HUDEP-2 (cell line): ENCODE results near the gene TPK1.
A peak's percentile ranks its signal among the peaks of the same experiment; 100 is the strongest.

Experiments
- DNase-seq, 76 experiments: peaks; one replicate each; lab custom pipeline; 2025; ENCODE audit not compliant: unreplicated experiment in 76 of 76; lab: John Stamatoyannopoulos, UW

TPK1 gene

GRCh38 chr7:144489504-144489903 lies 346.3 kb downstream of the TPK1 start:
- DNase-seq: no peak

GRCh38 chr7:144488977-144489376 lies 346.9 kb downstream of the TPK1 start:
- no peak for DNase-seq

GRCh38 chr7:144487901-144488300 lies 348.0 kb downstream of the TPK1 start:
- no peak for DNase-seq

GRCh38 chr7:144484445-144484844 lies 351.4 kb downstream of the TPK1 start:
- DNase-seq: no peak

- no peak for DNase-seq
Measured at GRCh38 chr7:144483189-144483588, 352.7 kb downstream of the TPK1 start.

GRCh38 chr7:144481833-144482232 lies 354.0 kb downstream of the TPK1 start:
- no peak for DNase-seq

GRCh38 chr7:144477348-144477747 lies 358.5 kb downstream of the TPK1 start:
- DNase-seq: no peak

GRCh38 chr7:144474800-144475615 lies 360.8 kb downstream of the TPK1 start:
- DNase-seq: no peak

GRCh38 chr7:144474363-144474762 lies 361.5 kb downstream of the TPK1 start:
- DNase-seq: no peak

GRCh38 chr7:144473908-144474307 lies 361.9 kb downstream of the TPK1 start:
- DNase-seq: no peak

- no peak for DNase-seq
Measured at GRCh38 chr7:144470078-144470477, 365.8 kb downstream of the TPK1 start.

GRCh38 chr7:144468990-144469732 lies 366.7 kb downstream of the TPK1 start:
- DNase-seq: no peak

- DNase-seq: no peak
Measured at GRCh38 chr7:144459635-144460034, 376.2 kb downstream of the TPK1 start.

- DNase-seq: no peak
Measured at GRCh38 chr7:144455040-144455404, 380.8 kb downstream of the TPK1 start.

- DNase-seq: no peak
Measured at GRCh38 chr7:144454256-144455039, 381.4 kb downstream of the TPK1 start.

- DNase-seq: no peak
Measured at GRCh38 chr7:144452064-144452463, 383.8 kb downstream of the TPK1 start.

- DNase-seq: no peak
Measured at GRCh38 chr7:144445590-144445989, 390.3 kb downstream of the TPK1 start.

- DNase-seq: no peak
Measured at GRCh38 chr7:144439717-144440205, 396.1 kb downstream of the TPK1 start.

- DNase-seq: no peak
Measured at GRCh38 chr7:144438759-144439158, 397.1 kb downstream of the TPK1 start.

GRCh38 chr7:144437370-144438191 lies 398.3 kb downstream of the TPK1 start:
- peak in 16 of 76 experiments; percentile 0 to 37 (median 4) for DNase-seq
